Choroid plexus epithelial cell (primary cell): ENCODE data around the gene EEFSEC.
A peak's percentile ranks its signal among the peaks of the same experiment; 100 is the strongest.

Experiments used
- DNase-seq: peaks from one replicate; pipeline ENCODE4 v3.0.0-alpha.2; 2010; ENCODE audit warnings: low read depth
- H3K4me3 ChIP-seq: 2 replicates; pipeline ENCODE4 v1.5.1; 2011; ENCODE audit warnings: low read depth, mild to moderate bottlenecking, control low read depth, low read length, moderate library complexity
- TF ChIP-seq, protein P1 (sequence below): conservative IDR thresholded peaks from 2 replicates; pipeline ENCODE4 v1.5.1; 2011; ENCODE audit warnings: low read depth, mild to moderate bottlenecking, control low read depth, inconsistent platforms, low read length, moderate library complexity

Gene EEFSEC

DNA sequence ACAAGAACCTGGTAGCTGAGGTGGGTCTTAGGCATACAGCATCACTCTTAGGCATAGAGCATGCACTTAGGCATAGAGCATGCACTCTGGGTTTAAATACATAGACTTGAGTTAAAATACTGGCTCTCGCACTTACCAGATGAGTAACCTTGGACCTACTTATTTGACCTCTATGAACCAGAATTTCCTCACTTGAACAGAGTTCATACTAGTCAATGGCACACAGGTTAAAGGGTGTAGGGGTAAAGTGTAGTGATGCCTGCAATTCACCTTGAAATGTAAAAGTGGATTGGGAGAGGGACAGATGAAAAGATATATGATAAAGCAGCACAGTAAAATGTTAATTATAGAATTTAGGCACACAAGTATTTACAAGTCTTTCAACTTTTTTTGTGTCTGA lies 31.3 kb upstream of the EEFSEC start:
- no peak overlapping the region for H3K4me3 ChIP-seq
- TF ChIP-seq, protein P1, sequence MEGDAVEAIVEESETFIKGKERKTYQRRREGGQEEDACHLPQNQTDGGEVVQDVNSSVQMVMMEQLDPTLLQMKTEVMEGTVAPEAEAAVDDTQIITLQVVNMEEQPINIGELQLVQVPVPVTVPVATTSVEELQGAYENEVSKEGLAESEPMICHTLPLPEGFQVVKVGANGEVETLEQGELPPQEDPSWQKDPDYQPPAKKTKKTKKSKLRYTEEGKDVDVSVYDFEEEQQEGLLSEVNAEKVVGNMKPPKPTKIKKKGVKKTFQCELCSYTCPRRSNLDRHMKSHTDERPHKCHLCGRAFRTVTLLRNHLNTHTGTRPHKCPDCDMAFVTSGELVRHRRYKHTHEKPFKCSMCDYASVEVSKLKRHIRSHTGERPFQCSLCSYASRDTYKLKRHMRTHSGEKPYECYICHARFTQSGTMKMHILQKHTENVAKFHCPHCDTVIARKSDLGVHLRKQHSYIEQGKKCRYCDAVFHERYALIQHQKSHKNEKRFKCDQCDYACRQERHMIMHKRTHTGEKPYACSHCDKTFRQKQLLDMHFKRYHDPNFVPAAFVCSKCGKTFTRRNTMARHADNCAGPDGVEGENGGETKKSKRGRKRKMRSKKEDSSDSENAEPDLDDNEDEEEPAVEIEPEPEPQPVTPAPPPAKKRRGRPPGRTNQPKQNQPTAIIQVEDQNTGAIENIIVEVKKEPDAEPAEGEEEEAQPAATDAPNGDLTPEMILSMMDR: no peak

DNA sequence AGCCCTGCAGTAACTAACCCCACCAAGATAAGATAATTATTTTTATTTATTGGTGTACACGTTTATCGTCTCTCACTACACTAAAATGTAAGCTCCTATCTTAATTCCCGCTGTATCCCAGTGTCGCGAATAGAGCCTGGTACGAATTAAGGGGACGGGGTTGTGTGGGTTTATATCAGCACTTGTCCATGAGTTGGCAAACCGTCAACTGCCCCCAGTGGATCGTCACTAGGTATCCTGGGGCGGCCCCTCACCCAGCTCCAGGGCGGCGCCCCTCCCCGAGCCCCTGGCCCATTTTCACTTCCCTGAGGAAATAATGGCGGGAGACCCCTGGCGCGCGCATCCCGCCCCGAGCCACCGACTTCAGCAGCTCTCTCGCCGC lies 30.1 kb upstream of the EEFSEC start:
- peak overlapping the region; percentile 99 for H3K4me3 ChIP-seq
- DNase-seq: no peak
- TF ChIP-seq, protein P1: no peak

More for the DNA sequence above, 31.3 kb upstream of the EEFSEC start:
- DNase-seq: no peak

DNA sequence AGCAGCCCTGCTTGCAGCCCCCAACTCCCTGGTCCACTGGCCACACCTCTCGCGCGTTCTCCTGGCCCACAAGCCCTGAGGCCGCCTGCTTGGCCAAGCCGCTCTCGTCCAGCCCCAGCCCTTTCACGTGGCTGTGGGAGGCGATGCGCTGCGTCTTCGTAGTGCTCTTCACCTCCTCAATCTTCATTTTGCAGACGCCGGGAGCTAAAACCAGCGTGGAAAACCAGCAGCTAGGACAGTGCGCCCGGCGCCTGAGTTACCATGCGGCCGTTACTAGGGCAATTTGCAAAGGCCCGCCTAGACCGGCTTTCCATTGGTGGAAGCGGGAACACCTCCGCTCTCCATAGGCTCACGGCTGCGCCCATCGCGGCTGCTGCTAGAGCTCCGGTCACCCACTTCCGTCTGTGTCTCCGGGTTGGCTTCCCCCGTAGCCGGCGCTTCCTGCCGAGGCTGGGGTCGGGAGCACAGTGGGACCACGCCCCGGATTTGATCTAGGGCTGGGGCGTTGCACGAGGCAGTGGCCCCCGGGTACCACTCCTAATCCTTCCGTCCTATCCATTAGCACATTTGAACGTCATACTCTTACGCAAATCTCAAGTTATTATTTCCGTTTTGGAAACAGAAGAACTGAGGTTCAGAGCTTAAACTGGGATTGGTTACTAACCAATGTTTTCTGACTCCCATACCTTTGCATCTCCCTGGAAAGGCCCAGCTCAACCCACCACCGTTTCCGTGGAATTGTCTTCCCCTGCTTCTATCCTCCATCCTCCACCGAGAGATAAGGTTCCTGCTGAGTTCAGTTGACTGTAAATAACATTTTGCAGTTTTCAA lies 29.5 kb upstream of the EEFSEC start, which contains the start of gene RUVBL1:
TSS of gene RUVBL1 (minus strand) at position 275 of the 831 bp plus-strand sequence. CDS start at position 187, 88 bp downstream.
- peak within 1 kb of the TSS; percentile 99 for H3K4me3 ChIP-seq
- peak; percentile 99 for DNase-seq
- TF ChIP-seq, protein P1: no peak

DNA sequence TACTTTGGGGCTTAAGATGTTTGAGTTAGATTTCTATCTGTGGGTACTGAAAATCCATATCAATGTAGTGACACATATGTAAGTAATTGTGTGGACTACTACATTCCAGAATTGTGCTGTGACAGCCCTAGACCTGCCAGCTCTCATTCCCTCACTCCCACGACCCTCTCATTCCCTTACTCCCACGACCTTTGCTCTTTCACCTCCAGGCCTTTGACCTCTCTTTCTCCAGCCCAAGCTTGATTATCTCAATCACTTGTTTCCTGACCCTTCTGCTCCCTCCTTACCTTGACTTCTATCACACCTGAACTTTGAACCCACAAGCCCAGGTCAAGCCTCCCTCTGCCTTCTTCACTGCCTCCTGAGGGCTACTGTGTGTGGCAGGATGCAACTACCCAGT lies 26.0 kb upstream of the EEFSEC start:
- H3K4me3 ChIP-seq: no peak overlapping the region
- TF ChIP-seq, protein P1: no peak
- DNase-seq: no peak

DNA sequence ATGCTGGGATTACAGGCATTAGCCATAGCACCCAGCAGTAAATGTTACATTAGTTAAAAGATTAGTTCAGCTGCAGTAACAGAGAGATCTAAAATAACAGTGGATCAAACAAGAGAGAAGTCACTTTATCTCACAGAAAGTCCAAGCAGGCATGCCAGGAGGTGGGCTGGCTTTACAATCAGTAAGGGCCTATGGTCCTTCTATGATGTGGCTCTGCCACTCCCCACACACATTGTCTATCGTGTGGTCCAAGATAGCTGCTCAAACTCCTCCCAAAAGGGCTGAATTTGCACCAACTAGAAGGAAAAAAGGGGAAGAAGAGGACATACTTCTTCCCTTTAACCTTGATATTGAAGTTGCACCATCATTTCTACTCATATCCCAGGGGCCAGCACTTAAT lies 25.0 kb upstream of the EEFSEC start:
- DNase-seq: no peak
- H3K4me3 ChIP-seq: no peak overlapping the region
- TF ChIP-seq, protein P1: no peak

DNA sequence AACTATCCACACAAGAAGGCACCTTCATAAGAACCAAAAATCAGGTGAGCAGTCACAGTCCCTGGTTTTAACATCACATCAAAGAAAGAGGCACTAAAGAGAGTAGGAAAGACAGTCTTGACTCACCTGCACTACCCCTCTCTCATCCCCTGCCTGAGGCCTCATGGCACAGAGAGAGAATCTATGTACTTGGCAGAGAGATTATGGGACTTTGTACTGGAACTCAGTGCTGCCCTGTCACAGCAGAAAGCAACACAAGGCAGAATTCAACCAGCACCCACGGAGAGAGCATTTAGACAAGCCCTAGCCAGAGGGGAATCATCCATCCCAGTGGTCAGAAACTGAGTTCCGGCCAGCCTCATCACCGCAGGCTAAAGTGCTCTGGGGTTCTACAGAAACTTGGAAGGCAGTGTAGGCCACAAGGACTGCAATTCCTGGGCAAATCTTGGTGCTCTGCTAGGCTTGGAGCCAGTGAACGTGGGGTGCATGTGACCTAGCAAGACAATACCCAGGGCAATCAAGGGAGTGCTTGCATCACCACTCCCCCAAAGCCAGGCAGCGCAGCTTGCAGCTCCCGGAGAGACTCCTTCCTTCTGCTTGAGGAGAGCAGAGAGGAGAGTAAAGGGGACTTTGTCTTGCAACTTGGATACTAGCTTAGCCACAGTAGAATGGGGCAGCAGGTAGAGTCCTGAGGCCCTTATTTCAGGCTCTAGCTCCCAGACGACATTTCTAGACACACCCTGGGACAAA lies 21.2 kb upstream of the EEFSEC start:
- H3K4me3 ChIP-seq: no peak overlapping the region
- DNase-seq: no peak
- TF ChIP-seq, protein P1: no peak
